Measurements from ENCODE around the gene MED12L. TPM values are rescaled to one million over a fixed set of nuclear protein-coding genes. Genes with fewer than 3 reads are reported as not detected.

Gene MED12L
- total RNA-seq, 4 donors from 2014 or later = 0.19 to 0.83 (median 0.41) TPM

- DNase-seq (ENCODE audit: extremely low spot score) = no peak
- TF ChIP-seq POLR2AphosphoS5 (IDR thresholded peaks at IDR 0.05) (no peak), CTCF (IDR thresholded peaks at IDR 0.05) (no peak), EP300 (IDR thresholded peaks at IDR 0.05) (no peak), POLR2A (IDR thresholded peaks at IDR 0.05; ENCODE audit: low read depth) (no peak)
- H3K9me3 ChIP-seq = no peaks in the 10 kb centered on the region
- H3K4me3 ChIP-seq = no peak overlapping the region
- intact Hi-C loops (cut with DNase I) = no loop called here
- peaks cover 0 to 34% (median 8%) of the 10 kb centered on the region in 4 donors for H3K4me1 ChIP-seq
- no peak overlapping the region for H3K27ac ChIP-seq (replicated peaks in 1 of 4)
- H3K27me3 ChIP-seq = no peaks in the 10 kb centered on the region
- 74% methylated on average over 5 of the region's 5 CpGs for WGBS
- no peaks in the 10 kb centered on the region for H3K36me3 ChIP-seq
Measured at GRCh38 chr3:151275091-151275490, 189.6 kb downstream of the MED12L start.

DNA sequence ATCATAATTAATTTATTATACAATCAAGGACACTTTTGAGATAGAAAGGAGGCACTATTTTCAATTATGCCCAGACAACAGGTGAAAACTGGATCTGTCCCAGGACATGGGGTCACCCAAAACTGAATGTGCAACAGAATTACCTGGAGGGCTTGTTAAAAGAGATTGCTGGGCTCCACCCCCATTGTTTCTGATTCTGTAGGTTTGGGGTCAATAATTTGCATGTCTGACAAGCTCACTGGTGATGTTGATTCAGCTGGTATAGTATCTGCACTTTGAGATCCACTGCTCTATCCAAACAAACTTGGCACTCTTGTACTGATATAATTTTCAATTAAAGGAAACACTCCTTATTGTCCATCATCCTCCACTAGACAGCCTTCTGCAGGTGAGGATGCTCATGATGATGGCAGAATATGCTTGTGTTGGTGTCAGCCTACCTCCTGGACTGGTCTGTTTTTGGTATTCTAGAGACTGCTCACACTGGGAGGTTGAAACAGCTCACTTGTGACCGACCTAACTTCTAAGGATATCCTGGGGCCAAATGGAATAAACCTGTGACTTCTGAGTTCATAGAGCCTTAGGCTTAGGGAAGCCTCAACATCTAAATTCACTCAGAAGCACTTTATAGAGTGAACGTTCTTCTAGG is 190.7 kb downstream of the MED12L start:
- no peak for DNase-seq (ENCODE audit: extremely low spot score)
- no peak for TF ChIP-seq CTCF (IDR thresholded peaks at IDR 0.05)
- H3K27me3 ChIP-seq = no peaks in the 10 kb centered on the region
- peaks cover 0 to 24% (median 2%) of the 10 kb centered on the region in 4 donors for H3K4me1 ChIP-seq
- H3K27ac ChIP-seq (replicated peaks in 1 of 4) = peak overlapping the region in 1 of 4 donors; percentile 9
- H3K9me3 ChIP-seq = no peaks in the 10 kb centered on the region
- H3K36me3 ChIP-seq = no peaks in the 10 kb centered on the region
- WGBS = 85% methylated on average over 2 of the region's 2 CpGs
- intact Hi-C loops (cut with DNase I) = no loop called here
- H3K4me3 ChIP-seq = peak overlapping the region in 2 of 4 donors; percentile 24 to 30

DNA sequence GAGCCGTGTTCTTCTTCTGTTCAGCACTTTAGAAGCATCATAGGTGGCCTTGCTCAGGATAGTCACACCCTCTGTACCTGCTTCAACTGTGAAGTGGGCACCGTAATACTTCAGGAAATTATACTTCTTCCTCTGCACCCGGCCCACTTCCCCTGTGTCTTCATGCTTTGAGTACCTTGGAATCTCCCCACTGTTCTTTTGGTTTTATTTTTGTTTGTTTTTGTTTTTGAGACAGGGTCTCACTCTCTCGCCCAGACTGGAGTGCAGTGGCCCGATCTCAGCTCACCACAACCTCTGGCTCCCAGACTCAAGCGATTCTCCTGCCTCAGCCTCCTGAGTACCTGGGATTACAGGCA is 191.2 kb downstream of the MED12L start:
- Histone ChIP-seq H3K27ac (replicated peaks in 1 of 4) (peak overlapping the region in 1 of 4 donors; percentile 9), H3K4me1 (peaks cover 0 to 23% (median 4%) of the 10 kb centered on the region in 4 donors), H3K9me3 (no peaks in the 10 kb centered on the region), H3K27me3 (no peaks in the 10 kb centered on the region), H3K36me3 (no peaks in the 10 kb centered on the region), H3K4me3 (peak overlapping the region in 2 of 4 donors; percentile 24 to 30)
- DNase-seq (ENCODE audit: extremely low spot score) = no peak
- TF ChIP-seq EP300 (IDR thresholded peaks at IDR 0.05) (no peak), CTCF (IDR thresholded peaks at IDR 0.05) (no peak), POLR2A (IDR thresholded peaks at IDR 0.05; ENCODE audit: low read depth) (no peak), POLR2AphosphoS5 (IDR thresholded peaks at IDR 0.05) (no peak)
- 73% methylated on average over 6 of the region's 6 CpGs for WGBS
- intact Hi-C loops (cut with DNase I) = no loop called here

DNA sequence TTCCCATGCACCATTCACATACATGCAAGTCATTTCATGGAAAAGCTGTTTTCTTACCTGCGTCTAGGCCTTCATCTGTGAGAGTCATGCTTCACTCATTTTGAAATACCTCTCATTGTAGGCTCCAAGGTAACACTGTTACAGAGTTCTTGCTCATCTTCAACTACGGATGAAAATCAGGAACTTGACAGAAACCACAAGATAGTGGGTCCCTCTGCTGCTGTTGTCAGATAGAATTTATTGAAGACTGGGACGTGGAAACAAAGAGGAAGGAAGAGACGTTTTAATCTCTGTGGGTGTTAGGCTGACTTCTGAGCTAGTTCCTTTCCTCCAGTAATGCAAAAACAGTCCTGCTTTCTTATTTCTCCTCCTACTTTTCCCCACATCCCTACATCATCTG is 192.8 kb downstream of the MED12L start, which contains the start of gene P2RY14:
TSS of gene P2RY14 (minus strand) at position 313 of the 400 bp plus-strand sequence. CDS start 64,226 bp downstream, outside the sequence.
- DNase-seq (ENCODE audit: extremely low spot score) = no peak
- H3K9me3 ChIP-seq = no peaks in the 10 kb centered on the region
- intact Hi-C loops (cut with DNase I) = no loop called here
- peaks cover 0 to 39% (median 9%) of the 10 kb centered on the region in 4 donors for H3K4me1 ChIP-seq
- H3K4me3 ChIP-seq = peak within 1 kb of the TSS in 2 of 4 donors; percentile 24 to 30
- WGBS = 51% methylated on average over 4 of the region's 4 CpGs
- H3K27me3 ChIP-seq = no peaks in the 10 kb centered on the region
- no peak for TF ChIP-seq CTCF (IDR thresholded peaks at IDR 0.05)
- no peak for TF ChIP-seq POLR2A (IDR thresholded peaks at IDR 0.05; ENCODE audit: low read depth)
- TF ChIP-seq EP300 (IDR thresholded peaks at IDR 0.05) = no peak
- TF ChIP-seq POLR2AphosphoS5 (IDR thresholded peaks at IDR 0.05) = no peak
- peak within 1 kb of the TSS in 2 of 4 donors; percentile 20 to 38 for H3K27ac ChIP-seq (replicated peaks in 1 of 4)
- no peaks in the 10 kb centered on the region for H3K36me3 ChIP-seq
